NB4 (cell line): ENCODE results near the gene STH.

Source experiments
- CTCF ChIP-seq: IDR thresholded peaks from one replicate; pipeline ENCODE4 v1.5.1; 2012; ENCODE audit warnings: low read depth, low read length
- MAX ChIP-seq: IDR thresholded peaks from 2 replicates; pipeline ENCODE4 v1.6.1; 2011; ENCODE audit warnings: low read depth, low read length
- MYC ChIP-seq: IDR thresholded peaks from 2 replicates; pipeline ENCODE4 v1.6.1; 2011; ENCODE audit warnings: low read depth, low read length
- POLR2A ChIP-seq: IDR thresholded peaks from 2 replicates; pipeline ENCODE4 v1.6.1; 2011; ENCODE audit warnings: mild to moderate bottlenecking; ENCODE audit not compliant: insufficient read length; ENCODE audit errors: extremely low read depth

- TF ChIP-seq CTCF (no peak), MYC (no peak), POLR2A (no peak), MAX (no peak)
These were observed 15.3 kb upstream of the STH start for GRCh38 chr17:45983614-45984310.
